HG03558 (cell line): ENCODE results near the gene XYLT1.

Experiments used
- ATAC-seq: cut with Tn5 transposase; IDR thresholded peaks from one replicate; pipeline ENCODE4 v1.9.1; 2021; ENCODE audit warnings: moderate number of reproducible peaks; ENCODE audit not compliant: unreplicated experiment; ENCODE audit errors: extremely low read depth

XYLT1 gene

GRCh38 chr16:17408955-17409441 is 61.8 kb downstream of the XYLT1 start:
- ATAC-seq = peak; percentile 38

GRCh38 chr16:17408296-17408695 is 62.5 kb downstream of the XYLT1 start:
- ATAC-seq = no peak

- ATAC-seq = no peak
Observed at GRCh38 chr16:17407321-17407720, 63.4 kb downstream of the XYLT1 start.

GRCh38 chr16:17404941-17405689 is 65.6 kb downstream of the XYLT1 start:
- no peak for ATAC-seq

GRCh38 chr16:17403859-17404545 is 66.8 kb downstream of the XYLT1 start:
- ATAC-seq = no peak

- no peak for ATAC-seq
Observed at GRCh38 chr16:17403156-17403809, 67.5 kb downstream of the XYLT1 start.

- ATAC-seq = no peak
Observed at GRCh38 chr16:17397499-17397891, 73.3 kb downstream of the XYLT1 start.

GRCh38 chr16:17396762-17397498 is 73.8 kb downstream of the XYLT1 start:
- no peak for ATAC-seq

- ATAC-seq = no peak
Observed at GRCh38 chr16:17395849-17396480, 74.8 kb downstream of the XYLT1 start.

- ATAC-seq = no peak
Observed at GRCh38 chr16:17392857-17393692, 77.7 kb downstream of the XYLT1 start.

GRCh38 chr16:17392127-17392856 is 78.5 kb downstream of the XYLT1 start:
- ATAC-seq = no peak

GRCh38 chr16:17391715-17392114 is 79.0 kb downstream of the XYLT1 start:
- ATAC-seq = no peak

GRCh38 chr16:17389384-17389783 is 81.4 kb downstream of the XYLT1 start:
- no peak for ATAC-seq

- no peak for ATAC-seq
Observed at GRCh38 chr16:17387256-17387655, 83.5 kb downstream of the XYLT1 start.

- no peak for ATAC-seq
Observed at GRCh38 chr16:17386229-17386628, 84.5 kb downstream of the XYLT1 start.

- ATAC-seq = no peak
Observed at GRCh38 chr16:17384471-17384870, 86.3 kb downstream of the XYLT1 start.

- no peak for ATAC-seq
Observed at GRCh38 chr16:17382949-17383863, 87.6 kb downstream of the XYLT1 start.
